Endometrial microvascular endothelial cells (primary cell): ENCODE results near the gene CHRNG. TPM values are rescaled to one million over a fixed set of nuclear protein-coding genes. Genes with fewer than 3 reads are reported as not detected.
"Not testable (repeated sequence)": the region's sequence is repeated elsewhere in the genome, so short reads cannot be mapped to it uniquely, and the experiment has no call there.

Experiments
- in situ Hi-C: cut with HindIII; loops from 2 replicates; pipeline ENCODE4 v1.10.0; 2017; ENCODE audit warnings: low sequenced_read_pairs, low pct_unique_long_range_greater_than_20kb; ENCODE audit errors: inconsistent ontology term
- total RNA-seq: library from RNA; depleted of rRNA; stranded (reverse); fragments of >200 nt; gene quantifications from one replicate; pipeline ENCODE4 v1.2.3, GENCODE V29; 2015; ENCODE audit errors: inconsistent ontology term

The CHRNG gene
- total RNA-seq, 1 donor from 2014 or later: not detected

GRCh38 chr2:232524771-232525170 lies 14.7 kb upstream of the CHRNG start:
- in situ Hi-C loops: no loop called here

GRCh38 chr2:232525199-232525598 lies 14.3 kb upstream of the CHRNG start:
- in situ Hi-C loops: no loop called here

GRCh38 chr2:232525791-232526371 lies 13.6 kb upstream of the CHRNG start, which contains the start of gene CHRND:
Gene CHRND (plus strand): TSS chr2:232526160. CDS start chr2:232526216, 56 bp downstream.
- in situ Hi-C loops: no loop called here

- in situ Hi-C loops: no loop called here
These were observed 13.0 kb upstream of the CHRNG start for GRCh38 chr2:232526372-232526941.

- in situ Hi-C loops: no loop called here
These were observed 11.5 kb upstream of the CHRNG start for GRCh38 chr2:232527905-232528470.

GRCh38 chr2:232528746-232529460 lies 10.6 kb upstream of the CHRNG start:
- in situ Hi-C loops: no loop called here

GRCh38 chr2:232529806-232530547 lies 9.5 kb upstream of the CHRNG start:
- in situ Hi-C loops: no loop called here

GRCh38 chr2:232530626-232531260 lies 8.7 kb upstream of the CHRNG start:
- in situ Hi-C loops: no loop called here

- in situ Hi-C loops: no loop called here
These were observed 7.1 kb upstream of the CHRNG start for GRCh38 chr2:232532419-232532818.

- in situ Hi-C loops: not testable (repeated sequence)
These were observed 6.7 kb upstream of the CHRNG start for GRCh38 chr2:232532821-232533220.

- in situ Hi-C loops: no loop called here
These were observed 5.4 kb upstream of the CHRNG start for GRCh38 chr2:232533944-232534710.

GRCh38 chr2:232534940-232535651 lies 4.4 kb upstream of the CHRNG start:
- in situ Hi-C loops: no loop called here

GRCh38 chr2:232535761-232536530 lies 3.5 kb upstream of the CHRNG start:
- in situ Hi-C loops: no loop called here

GRCh38 chr2:232537079-232537478 lies 2.4 kb upstream of the CHRNG start:
- in situ Hi-C loops: no loop called here

- in situ Hi-C loops: no loop called here
These were observed 2.0 kb upstream of the CHRNG start for GRCh38 chr2:232537499-232537898.

- in situ Hi-C loops: no loop called here
These were observed 821 bp upstream of the CHRNG start for GRCh38 chr2:232538671-232539070.
